B cell (primary cell): ENCODE results near the gene CYFIP2.

Source experiments
- CTCF ChIP-seq: fragments of 200-600 bp; IDR thresholded peaks from one replicate; pipeline ENCODE4 v1.8.0; 2022; ENCODE audit warnings: antibody characterized with exemption, mild to moderate bottlenecking
- EZH2 ChIP-seq: IDR thresholded peaks from 2 replicates; pipeline ENCODE4 v1.6.1; 2012; ENCODE audit warnings: borderline replicate concordance, low read depth, mild to moderate bottlenecking, moderate library complexity, low read length; ENCODE audit not compliant: insufficient read depth, poor library complexity, severe bottlenecking

- TF ChIP-seq CTCF (no peak), EZH2 (no peak)
Observed at GRCh38 chr5:157221959-157222358, 44.0 kb upstream of the CYFIP2 start.
